AML-193 (cell line): Measurements from ENCODE around the gene CMSS1.

ENCODE experiments used
- DNase-seq, 2 experiments: peaks; one replicate each; lab custom pipeline; 2025; lab: John Stamatoyannopoulos, UW

The CMSS1 gene

GRCh38 chr3:99875581-99875928, 57.9 kb downstream of the CMSS1 start:
- DNase-seq = no peak

GRCh38 chr3:99875929-99876841, 58.5 kb downstream of the CMSS1 start:
- no peak for DNase-seq

- no peak for DNase-seq
Observed at GRCh38 chr3:99877031-99877579, 59.4 kb downstream of the CMSS1 start.

GRCh38 chr3:99878005-99878404, 60.3 kb downstream of the CMSS1 start:
- DNase-seq = no peak

- DNase-seq = no peak
Observed at GRCh38 chr3:99879275-99879674, 61.6 kb downstream of the CMSS1 start.

GRCh38 chr3:99881121-99881524, 63.5 kb downstream of the CMSS1 start:
- DNase-seq = no peak

- no peak for DNase-seq
Observed at GRCh38 chr3:99882436-99883137, 64.9 kb downstream of the CMSS1 start.

- DNase-seq = no peak
Observed at GRCh38 chr3:99883138-99883461, 65.4 kb downstream of the CMSS1 start.

GRCh38 chr3:99883693-99884092, 66.0 kb downstream of the CMSS1 start:
- no peak for DNase-seq

GRCh38 chr3:99884484-99884883, 66.8 kb downstream of the CMSS1 start:
- DNase-seq = no peak

- DNase-seq = no peak
Observed at GRCh38 chr3:99885085-99885484, 67.4 kb downstream of the CMSS1 start.

- no peak for DNase-seq
Observed at GRCh38 chr3:99885851-99886250, 68.2 kb downstream of the CMSS1 start.

- no peak for DNase-seq
Observed at GRCh38 chr3:99891610-99892285, 74.1 kb downstream of the CMSS1 start.

- DNase-seq = no peak
Observed at GRCh38 chr3:99892332-99892731, 74.7 kb downstream of the CMSS1 start.

- DNase-seq = peak; percentile 87 to 92
Observed at GRCh38 chr3:99895131-99895696, 77.6 kb downstream of the CMSS1 start.

- peak; percentile 94 to 95 for DNase-seq
Observed at GRCh38 chr3:99895703-99896441, 78.2 kb downstream of the CMSS1 start.

- peak; percentile 46 to 49 for DNase-seq
Observed at GRCh38 chr3:99896482-99896881, 78.8 kb downstream of the CMSS1 start.

GRCh38 chr3:99899603-99900002, 81.9 kb downstream of the CMSS1 start:
- no peak for DNase-seq

- DNase-seq = no peak
Observed at GRCh38 chr3:99900248-99900647, 82.6 kb downstream of the CMSS1 start.

- peak; percentile 21 to 35 for DNase-seq
Observed at GRCh38 chr3:99901200-99901926, 83.7 kb downstream of the CMSS1 start.

GRCh38 chr3:99902091-99902490, 84.4 kb downstream of the CMSS1 start:
- DNase-seq = no peak
